ENCODE results near the gene FDXR. TPM values are rescaled to one million over a fixed set of nuclear protein-coding genes. Genes with fewer than 3 reads are reported as not detected.
A peak's percentile ranks its signal among the peaks of the same experiment; 100 is the strongest.

The FDXR gene
- total and polyA plus RNA-seq, 9 donors = 11.1 to 50.8 (median 40.1) TPM

DNA sequence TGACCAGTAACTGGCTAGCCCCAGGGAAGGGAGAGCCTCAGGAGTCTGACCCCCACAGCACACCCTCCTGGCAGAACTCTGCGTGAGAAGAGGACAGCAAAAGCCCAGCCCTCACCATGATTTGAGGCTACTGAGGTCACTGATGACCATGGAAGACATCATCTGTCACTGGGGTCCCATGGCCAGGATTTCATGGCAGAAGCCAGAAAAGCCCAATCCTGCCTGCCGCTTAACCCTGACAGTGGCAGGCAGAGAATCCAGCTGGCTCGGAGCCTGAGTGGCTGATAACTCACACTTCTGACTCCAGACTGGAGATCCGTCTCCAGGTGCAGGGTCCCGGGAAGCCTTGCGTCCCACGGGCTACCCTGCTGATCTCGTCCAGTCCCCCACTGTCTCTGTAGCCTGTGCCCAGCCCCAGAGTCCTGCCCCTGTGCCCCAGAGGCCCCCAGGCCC is 30.6 kb downstream of the FDXR start:
- Histone ChIP-seq H3K36me3 (no peaks in the 10 kb centered on the region), H3K27me3 (no peaks in the 10 kb centered on the region), H3K4me1 (ENCODE audit: insufficient read depth) (peaks cover 9% of the 10 kb centered on the region), H3K4me3 (peak overlapping the region; percentile 29), H3K27ac (peak overlapping the region in 1 of 2 donors; percentile 62), H3K9me3 (no peaks in the 10 kb centered on the region)
- intact Hi-C loops (cut with DNase I) = no loop called here
- WGBS, 3 donors = 19 to 32% (median 27%) methylated on average over 5 to 8 of the region's 8 CpGs
- DNase-seq = peak in 1 of 5 donors; percentile 56
- no peak for TF ChIP-seq EP300 (IDR thresholded peaks at IDR 0.05)
- TF ChIP-seq POLR2A (IDR thresholded peaks at IDR 0.05) = no peak
- TF ChIP-seq, protein P1, sequence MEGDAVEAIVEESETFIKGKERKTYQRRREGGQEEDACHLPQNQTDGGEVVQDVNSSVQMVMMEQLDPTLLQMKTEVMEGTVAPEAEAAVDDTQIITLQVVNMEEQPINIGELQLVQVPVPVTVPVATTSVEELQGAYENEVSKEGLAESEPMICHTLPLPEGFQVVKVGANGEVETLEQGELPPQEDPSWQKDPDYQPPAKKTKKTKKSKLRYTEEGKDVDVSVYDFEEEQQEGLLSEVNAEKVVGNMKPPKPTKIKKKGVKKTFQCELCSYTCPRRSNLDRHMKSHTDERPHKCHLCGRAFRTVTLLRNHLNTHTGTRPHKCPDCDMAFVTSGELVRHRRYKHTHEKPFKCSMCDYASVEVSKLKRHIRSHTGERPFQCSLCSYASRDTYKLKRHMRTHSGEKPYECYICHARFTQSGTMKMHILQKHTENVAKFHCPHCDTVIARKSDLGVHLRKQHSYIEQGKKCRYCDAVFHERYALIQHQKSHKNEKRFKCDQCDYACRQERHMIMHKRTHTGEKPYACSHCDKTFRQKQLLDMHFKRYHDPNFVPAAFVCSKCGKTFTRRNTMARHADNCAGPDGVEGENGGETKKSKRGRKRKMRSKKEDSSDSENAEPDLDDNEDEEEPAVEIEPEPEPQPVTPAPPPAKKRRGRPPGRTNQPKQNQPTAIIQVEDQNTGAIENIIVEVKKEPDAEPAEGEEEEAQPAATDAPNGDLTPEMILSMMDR (IDR thresholded peaks at IDR 0.05) = no peak

DNA sequence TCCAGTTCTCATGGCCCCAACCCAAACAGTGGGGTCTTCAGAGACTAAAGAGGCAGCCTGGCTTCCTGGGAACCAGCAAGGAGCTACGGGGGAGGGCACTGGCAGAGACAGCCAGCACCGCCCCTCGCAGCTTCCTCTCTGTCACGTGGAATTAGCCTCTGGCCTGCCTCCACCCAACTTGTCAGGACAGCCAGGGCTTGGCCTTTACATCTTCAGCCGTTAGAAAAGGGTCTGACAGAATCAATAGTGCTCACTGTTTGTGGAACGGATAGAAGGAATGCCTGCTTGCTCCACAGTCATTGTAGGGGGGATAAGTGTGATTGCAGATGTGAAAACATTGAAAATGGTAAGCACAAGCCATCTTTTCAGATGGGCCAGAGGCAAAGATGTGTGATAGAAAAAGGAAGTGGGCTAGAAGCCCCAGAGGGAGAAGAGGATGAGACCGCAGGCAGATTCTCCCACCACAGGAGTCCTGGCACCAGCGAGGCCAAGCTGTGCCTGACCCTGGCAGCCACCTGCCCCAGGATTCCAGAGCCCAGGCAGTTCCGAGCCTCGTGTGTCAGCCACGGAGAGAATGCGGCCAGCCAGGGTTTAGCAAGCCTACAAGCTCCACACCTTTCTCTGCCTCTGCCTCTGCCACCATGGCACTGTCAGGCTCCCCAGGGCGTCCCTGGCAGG is 31.7 kb downstream of the FDXR start:
- Histone ChIP-seq H3K27ac (peak overlapping the region in 1 of 2 donors; percentile 26), H3K4me1 (ENCODE audit: insufficient read depth) (peaks cover 9% of the 10 kb centered on the region), H3K4me3 (no peak overlapping the region), H3K36me3 (no peaks in the 10 kb centered on the region), H3K27me3 (no peaks in the 10 kb centered on the region), H3K9me3 (no peaks in the 10 kb centered on the region)
- intact Hi-C loops (cut with DNase I) = no loop called here
- peak; percentile 55 to 69 (median 61) for DNase-seq
- WGBS, 3 donors = 35 to 42% (median 40%) methylated on average over 13 of the region's 13 CpGs
- TF ChIP-seq EP300 (IDR thresholded peaks at IDR 0.05) (no peak), POLR2A (IDR thresholded peaks at IDR 0.05) (no peak)
- TF ChIP-seq, protein P1 (IDR thresholded peaks at IDR 0.05) = no peak

DNA sequence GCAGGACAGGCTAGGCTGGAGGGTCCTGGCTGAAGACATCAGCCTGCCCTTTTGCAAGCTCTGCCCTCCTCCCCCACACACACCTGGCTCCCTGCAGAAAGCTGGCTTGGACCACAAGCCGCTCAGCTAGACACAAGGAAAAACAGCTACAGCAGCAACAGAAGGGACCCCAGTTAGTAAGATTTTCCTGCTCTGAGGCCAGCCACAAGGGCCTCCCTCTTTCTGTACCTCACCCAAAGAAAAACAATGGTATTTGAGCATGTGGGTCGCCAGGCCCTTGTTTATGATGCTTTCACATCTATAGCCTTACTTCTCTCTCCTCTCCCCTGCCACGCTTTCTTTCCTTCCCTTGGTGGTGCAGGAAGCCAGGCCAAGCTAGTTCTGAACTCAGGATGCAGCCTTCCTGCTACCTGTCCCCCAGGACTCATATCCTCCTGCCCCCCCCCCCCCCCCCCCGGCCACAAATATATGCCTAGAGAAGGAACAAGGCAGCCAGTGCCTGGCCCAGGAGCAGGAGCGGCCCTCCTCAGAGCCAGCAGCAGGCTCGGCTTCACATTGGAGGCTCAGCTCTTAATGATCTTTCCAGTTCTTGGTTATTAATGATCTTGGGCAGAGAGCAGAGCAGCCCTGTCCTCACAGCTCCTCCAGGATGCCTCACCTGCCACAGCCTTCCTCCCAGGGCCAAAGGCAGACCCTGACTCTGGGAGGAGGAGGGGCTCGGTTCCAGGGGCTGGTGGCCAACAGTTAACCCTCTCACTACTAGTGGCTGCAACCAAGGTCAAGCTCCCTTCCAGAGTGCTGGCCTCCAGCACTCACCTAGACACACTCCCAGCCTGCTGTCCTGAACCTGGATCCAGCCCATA is 32.6 kb downstream of the FDXR start:
- 49 to 56% (median 56%) methylated on average over 6 of the region's 7 CpGs for WGBS, 3 donors
- H3K27ac ChIP-seq = peak overlapping the region in 1 of 2 donors; percentile 26
- no peaks in the 10 kb centered on the region for H3K27me3 ChIP-seq
- intact Hi-C loops (cut with DNase I) = no loop called here
- H3K9me3 ChIP-seq = no peaks in the 10 kb centered on the region
- no peak overlapping the region for H3K4me3 ChIP-seq
- DNase-seq = no peak
- TF ChIP-seq, protein P1 (IDR thresholded peaks at IDR 0.05) = no peak
- TF ChIP-seq EP300 (IDR thresholded peaks at IDR 0.05) = no peak
- no peak for TF ChIP-seq POLR2A (IDR thresholded peaks at IDR 0.05)
- peaks cover 9% of the 10 kb centered on the region for H3K4me1 ChIP-seq (ENCODE audit: insufficient read depth)
- H3K36me3 ChIP-seq = no peaks in the 10 kb centered on the region

DNA sequence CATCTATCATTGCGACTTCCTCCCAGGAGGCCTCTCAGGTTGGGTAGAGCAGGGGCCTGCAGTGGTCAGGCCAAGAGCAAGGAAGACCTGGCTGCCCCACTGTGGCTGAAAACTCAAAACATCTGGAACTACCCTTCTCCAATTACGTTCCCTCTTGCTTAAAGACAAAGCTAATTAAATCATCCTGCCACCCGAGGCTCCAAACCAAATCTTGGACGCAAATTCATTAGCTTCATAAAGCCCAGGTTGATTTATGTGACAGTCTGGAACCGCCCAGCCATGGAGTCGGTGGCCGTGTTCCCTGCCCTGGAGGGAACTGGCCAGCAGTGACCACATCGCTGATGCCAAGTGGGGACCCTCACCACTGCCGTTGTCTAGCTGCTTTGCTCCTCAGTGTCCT is 34.5 kb downstream of the FDXR start:
- H3K4me1 ChIP-seq (ENCODE audit: insufficient read depth) = peaks cover 9% of the 10 kb centered on the region
- H3K27ac ChIP-seq = no peak overlapping the region
- no peak overlapping the region for H3K4me3 ChIP-seq
- TF ChIP-seq POLR2A (IDR thresholded peaks at IDR 0.05) (no peak), EP300 (IDR thresholded peaks at IDR 0.05) (no peak)
- TF ChIP-seq, protein P1 (IDR thresholded peaks at IDR 0.05) = no peak
- intact Hi-C loops (cut with DNase I) = no loop called here
- WGBS, 3 donors = 78 to 83% (median 82%) methylated on average over 9 of the region's 9 CpGs
- no peaks in the 10 kb centered on the region for H3K36me3 ChIP-seq
- no peaks in the 10 kb centered on the region for H3K27me3 ChIP-seq
- H3K9me3 ChIP-seq = no peaks in the 10 kb centered on the region
- DNase-seq = no peak
